Peyer's patch (tissue), 4 donors: ENCODE measurements around the gene ACLY.

Experiments
- CTCF ChIP-seq, 6 experiments: fragments of 450-650 bp in 4 of 6; fragments of 200-600 bp in 2 of 6; sonication (generic) in 1 of 6; IDR thresholded peaks; one replicate each; pipeline ENCODE4 v1.5.1; 2017 to 2019; ENCODE audit warnings: antibody characterized with exemption in 6 of 6, mild to moderate bottlenecking in 3 of 6, moderate library complexity in 1 of 6
- POLR2A ChIP-seq, 2 donors: fragments of 450-650 bp; IDR thresholded peaks; one replicate each; pipeline ENCODE4 v1.5.1; 2017; ENCODE audit warnings: antibody characterized with exemption in 2 of 2, mild to moderate bottlenecking in 2 of 2, moderate library complexity in 2 of 2

- TF ChIP-seq CTCF (IDR thresholded peaks at IDR 0.05) (no peak), POLR2A (IDR thresholded peaks at IDR 0.05) (no peak)
Measured at GRCh38 chr17:41925991-41926590, 7.3 kb upstream of the ACLY start.
